Measurements from ENCODE around the gene VCL. TPM values are rescaled to one million over a fixed set of nuclear protein-coding genes. Genes with fewer than 3 reads are reported as not detected.

Gene VCL
- total RNA-seq, 2 donors from 2014 or later: 109 to 214 TPM

DNA sequence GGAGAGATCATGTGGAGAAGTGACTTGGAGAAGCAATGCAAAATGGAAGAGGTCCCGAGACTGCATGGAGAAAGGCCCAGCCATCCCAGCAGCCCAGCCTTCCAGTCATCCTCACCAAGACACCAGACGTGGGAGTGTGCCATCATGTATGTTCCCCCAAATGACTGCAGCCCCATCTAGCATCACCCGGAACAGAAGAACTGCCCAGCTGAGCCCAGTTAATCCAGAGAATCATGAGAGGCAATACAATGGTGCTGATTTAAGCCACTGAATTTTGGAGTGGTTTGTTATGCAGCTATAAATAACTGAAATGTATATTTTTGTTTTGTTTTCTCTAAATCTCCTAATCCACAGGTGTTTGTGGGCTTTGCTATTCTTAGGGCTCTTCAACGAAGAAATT, 22.5 kb upstream of the VCL start:
- no peak overlapping the region for H3K9ac ChIP-seq (ENCODE audit: extremely low read depth, low read length, poor library complexity, severe bottlenecking)
- TF ChIP-seq, protein P1, sequence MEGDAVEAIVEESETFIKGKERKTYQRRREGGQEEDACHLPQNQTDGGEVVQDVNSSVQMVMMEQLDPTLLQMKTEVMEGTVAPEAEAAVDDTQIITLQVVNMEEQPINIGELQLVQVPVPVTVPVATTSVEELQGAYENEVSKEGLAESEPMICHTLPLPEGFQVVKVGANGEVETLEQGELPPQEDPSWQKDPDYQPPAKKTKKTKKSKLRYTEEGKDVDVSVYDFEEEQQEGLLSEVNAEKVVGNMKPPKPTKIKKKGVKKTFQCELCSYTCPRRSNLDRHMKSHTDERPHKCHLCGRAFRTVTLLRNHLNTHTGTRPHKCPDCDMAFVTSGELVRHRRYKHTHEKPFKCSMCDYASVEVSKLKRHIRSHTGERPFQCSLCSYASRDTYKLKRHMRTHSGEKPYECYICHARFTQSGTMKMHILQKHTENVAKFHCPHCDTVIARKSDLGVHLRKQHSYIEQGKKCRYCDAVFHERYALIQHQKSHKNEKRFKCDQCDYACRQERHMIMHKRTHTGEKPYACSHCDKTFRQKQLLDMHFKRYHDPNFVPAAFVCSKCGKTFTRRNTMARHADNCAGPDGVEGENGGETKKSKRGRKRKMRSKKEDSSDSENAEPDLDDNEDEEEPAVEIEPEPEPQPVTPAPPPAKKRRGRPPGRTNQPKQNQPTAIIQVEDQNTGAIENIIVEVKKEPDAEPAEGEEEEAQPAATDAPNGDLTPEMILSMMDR (conservative IDR thresholded peaks at IDR 0.05): no peak
- peaks cover 14% of the 10 kb centered on the region for H3K4me1 Mint-ChIP-seq

DNA sequence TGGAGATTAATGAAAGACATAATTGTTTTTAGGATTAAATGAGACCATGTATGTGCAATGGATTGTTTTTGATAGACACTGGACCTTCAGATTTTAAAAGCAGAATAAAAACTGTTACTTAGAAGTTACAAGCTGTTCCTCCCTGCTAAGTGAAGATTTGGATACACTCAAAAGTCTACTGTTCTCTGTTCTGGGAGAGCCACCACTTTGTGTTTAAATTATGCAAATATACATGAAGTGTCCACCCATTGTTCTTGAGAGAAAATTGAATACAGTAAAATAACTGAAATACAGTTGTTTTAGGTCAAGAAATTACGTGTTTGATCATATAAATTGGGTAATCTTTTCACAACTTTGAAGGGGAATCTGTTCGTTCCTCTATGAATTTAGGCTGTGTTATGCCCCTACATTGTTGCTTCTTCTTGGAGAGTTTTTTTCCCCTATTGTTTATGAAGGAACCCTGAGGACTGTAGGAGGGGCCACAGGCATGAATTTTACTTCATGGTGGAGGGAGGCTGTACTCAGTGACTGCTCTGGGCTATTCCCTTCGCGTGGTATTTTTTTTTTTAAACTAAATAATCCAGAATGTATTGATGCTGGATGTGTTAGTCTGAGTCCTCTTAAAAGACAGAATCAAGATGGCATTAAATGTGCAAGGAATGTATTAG, 18.6 kb upstream of the VCL start:
- TF ChIP-seq, protein P1 (conservative IDR thresholded peaks at IDR 0.05): no peak
- no peak overlapping the region for H3K9ac ChIP-seq (ENCODE audit: extremely low read depth, low read length, poor library complexity, severe bottlenecking)
- DNase-seq: no peak
- no peak overlapping the region for H3K4me3 Mint-ChIP-seq
- H3K4me3 ChIP-seq (ENCODE audit: low read length): no peak overlapping the region
- H3K27me3 ChIP-seq (ENCODE audit: control insufficient read depth, insufficient read depth, low read length, poor library complexity, severe bottlenecking): no peaks in the 10 kb centered on the region
- H3K27ac Mint-ChIP-seq: no peak overlapping the region
- 90 to 91% methylated on average over 2 to 4 of the region's 4 CpGs for WGBS, 2 experiments (ENCODE audit: insufficient coverage in 1 of 2, insufficient read length in 1 of 2)
- H3K4me1 ChIP-seq (ENCODE audit: control insufficient read depth, insufficient read depth, low read length): no peaks in the 10 kb centered on the region
- H3K27me3 Mint-ChIP-seq (ENCODE audit: insufficient read depth): no peaks in the 10 kb centered on the region
- no peaks in the 10 kb centered on the region for H3K36me3 Mint-ChIP-seq (ENCODE audit: low read depth)
- no peak overlapping the region for H3K27ac ChIP-seq (ENCODE audit: low read depth, low read length)
- H3K9me3 Mint-ChIP-seq: peaks cover 4% of the 10 kb centered on the region
- no peaks in the 10 kb centered on the region for H3K9me3 ChIP-seq (ENCODE audit: control insufficient read depth, low read length)
- peaks cover 17% of the 10 kb centered on the region for H3K4me1 Mint-ChIP-seq
- H3K36me3 ChIP-seq (ENCODE audit: control insufficient read depth, insufficient read depth, low read length): no peaks in the 10 kb centered on the region

More for the DNA sequence above, 22.5 kb upstream of the VCL start:
- Mint-ChIP-seq H3K9me3 (peaks cover 4% of the 10 kb centered on the region), H3K36me3 (ENCODE audit: low read depth) (no peaks in the 10 kb centered on the region), H3K27ac (no peak overlapping the region), H3K4me3 (no peak overlapping the region), H3K27me3 (ENCODE audit: insufficient read depth) (no peaks in the 10 kb centered on the region)
- Histone ChIP-seq H3K4me1 (ENCODE audit: control insufficient read depth, insufficient read depth, low read length) (no peaks in the 10 kb centered on the region), H3K9me3 (ENCODE audit: control insufficient read depth, low read length) (no peaks in the 10 kb centered on the region), H3K4me3 (ENCODE audit: low read length) (no peak overlapping the region), H3K36me3 (ENCODE audit: control insufficient read depth, insufficient read depth, low read length) (no peaks in the 10 kb centered on the region), H3K27me3 (ENCODE audit: control insufficient read depth, insufficient read depth, low read length, poor library complexity, severe bottlenecking) (no peaks in the 10 kb centered on the region), H3K27ac (ENCODE audit: low read depth, low read length) (no peak overlapping the region)
- 90 to 95% methylated on average over 3 to 4 of the region's 4 CpGs for WGBS, 2 experiments (ENCODE audit: insufficient coverage in 1 of 2, insufficient read length in 1 of 2)
- no peak for DNase-seq

DNA sequence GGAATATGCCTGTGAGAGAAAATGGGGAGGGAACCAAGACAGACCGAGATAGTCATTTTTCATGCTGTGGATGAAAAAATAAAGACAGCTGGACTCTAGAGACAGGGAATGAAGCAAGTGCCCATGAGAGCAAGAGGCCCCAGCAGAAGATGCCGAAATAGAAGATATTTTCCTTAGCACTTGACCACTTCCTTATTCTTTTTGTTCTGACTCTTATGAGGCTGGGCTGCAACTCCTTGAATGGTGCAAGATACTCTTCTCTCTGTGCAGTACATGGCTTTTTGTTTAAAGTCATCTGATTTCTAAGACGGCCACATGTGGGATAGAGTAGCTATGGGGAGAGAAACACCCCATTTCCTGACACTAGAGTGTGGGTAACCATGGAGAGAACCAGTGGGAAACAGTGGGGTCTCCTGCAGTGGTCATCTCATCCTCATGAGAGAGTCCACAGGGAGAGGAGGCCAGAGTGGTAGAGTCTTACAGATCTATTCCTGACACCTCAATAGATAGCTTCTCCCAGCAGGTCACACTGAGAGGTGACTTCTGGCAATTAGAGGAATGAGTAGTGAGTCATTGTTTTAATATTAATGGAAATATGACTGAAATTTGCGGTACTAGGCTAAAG, 18.0 kb upstream of the VCL start:
- H3K9me3 Mint-ChIP-seq: peaks cover 4% of the 10 kb centered on the region
- H3K36me3 Mint-ChIP-seq (ENCODE audit: low read depth): no peaks in the 10 kb centered on the region
- no peak overlapping the region for H3K4me3 ChIP-seq (ENCODE audit: low read length)
- H3K36me3 ChIP-seq (ENCODE audit: control insufficient read depth, insufficient read depth, low read length): no peaks in the 10 kb centered on the region
- no peaks in the 10 kb centered on the region for H3K9me3 ChIP-seq (ENCODE audit: control insufficient read depth, low read length)
- 94 to 97% methylated on average over 3 to 4 of the region's 4 CpGs for WGBS, 2 experiments (ENCODE audit: insufficient coverage in 1 of 2, insufficient read length in 1 of 2)
- TF ChIP-seq, protein P1 (conservative IDR thresholded peaks at IDR 0.05): no peak
- H3K4me1 Mint-ChIP-seq: peaks cover 17% of the 10 kb centered on the region
- H3K4me3 Mint-ChIP-seq: no peak overlapping the region
- DNase-seq: no peak
- H3K4me1 ChIP-seq (ENCODE audit: control insufficient read depth, insufficient read depth, low read length): no peaks in the 10 kb centered on the region
- no peaks in the 10 kb centered on the region for H3K27me3 Mint-ChIP-seq (ENCODE audit: insufficient read depth)
- H3K9ac ChIP-seq (ENCODE audit: extremely low read depth, low read length, poor library complexity, severe bottlenecking): no peak overlapping the region
- no peak overlapping the region for H3K27ac ChIP-seq (ENCODE audit: low read depth, low read length)
- no peaks in the 10 kb centered on the region for H3K27me3 ChIP-seq (ENCODE audit: control insufficient read depth, insufficient read depth, low read length, poor library complexity, severe bottlenecking)
- no peak overlapping the region for H3K27ac Mint-ChIP-seq
